Ishikawa (cell line): ENCODE data around the gene UGT3A1.

ENCODE experiments used
- CEBPB ChIP-seq: IDR thresholded peaks from 2 replicates; pipeline ENCODE4 v1.6.1; 2012
- EP300 ChIP-seq: IDR thresholded peaks from 2 replicates; pipeline ENCODE4 v1.6.1; 2012; ENCODE audit warnings: borderline replicate concordance
- MAX ChIP-seq: IDR thresholded peaks from 2 replicates; pipeline ENCODE4 v1.6.1; 2012
- REST ChIP-seq: IDR thresholded peaks from 2 replicates; pipeline ENCODE4 v1.6.1; 2012; ENCODE audit warnings: low read depth, mild to moderate bottlenecking
- TAF1 ChIP-seq: IDR thresholded peaks from 2 replicates; pipeline ENCODE4 v1.6.1; 2012; ENCODE audit warnings: low read depth, mild to moderate bottlenecking
- YY1 ChIP-seq: IDR thresholded peaks from 2 replicates; pipeline ENCODE4 v1.6.1; 2012; ENCODE audit warnings: low read depth
- ZBTB7A ChIP-seq: IDR thresholded peaks from 2 replicates; pipeline ENCODE4 v1.6.1; 2012; ENCODE audit warnings: low read depth

DNA sequence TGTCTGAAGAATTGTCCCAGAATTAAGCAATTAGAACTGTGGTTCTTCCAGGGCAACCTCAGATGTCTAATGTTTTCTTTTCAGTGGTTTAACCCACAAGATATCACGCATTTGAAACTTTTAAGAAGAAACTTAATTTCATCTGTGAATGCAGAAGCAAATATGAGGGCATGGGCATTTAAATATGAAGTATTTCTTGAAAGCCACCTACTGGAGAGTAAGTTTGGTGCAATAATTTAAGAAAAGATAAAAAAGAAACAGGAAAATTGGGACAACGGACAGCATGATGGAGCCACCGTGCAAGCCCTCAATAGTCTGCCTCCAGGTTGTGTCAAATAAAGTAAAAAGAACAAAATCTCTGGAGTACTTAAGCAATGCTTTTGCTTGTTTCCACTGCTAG lies 51.6 kb downstream of the UGT3A1 start:
- no peak for TF ChIP-seq REST
- no peak for TF ChIP-seq ZBTB7A
- no peak for TF ChIP-seq TAF1
- no peak for TF ChIP-seq MAX
- no peak for TF ChIP-seq CEBPB
- no peak for TF ChIP-seq EP300
- TF ChIP-seq YY1: no peak
